ENCODE measurements around the gene LMNA.

LMNA gene

GRCh38 chr1:156157966-156158365, 43.5 kb downstream of the LMNA start:
- DNase-seq (ENCODE audit: low read depth): no peak
- no peak for TF ChIP-seq CTCF (conservative IDR thresholded peaks at IDR 0.05; ENCODE audit: control insufficient read depth, insufficient read depth, low read depth, low read length)
- no peak overlapping the region for H3K4me3 ChIP-seq (ENCODE audit: control insufficient read depth, low read depth, low read length)

GRCh38 chr1:156160000-156160742, 45.7 kb downstream of the LMNA start:
- TF ChIP-seq CTCF (conservative IDR thresholded peaks at IDR 0.05; ENCODE audit: control insufficient read depth, insufficient read depth, low read depth, low read length): no peak
- no peak for DNase-seq (ENCODE audit: low read depth)
- H3K4me3 ChIP-seq (ENCODE audit: control insufficient read depth, low read depth, low read length): peak overlapping the region; percentile 24

- no peak for TF ChIP-seq CTCF (conservative IDR thresholded peaks at IDR 0.05; ENCODE audit: control insufficient read depth, insufficient read depth, low read depth, low read length)
- peak; percentile 58 for DNase-seq (ENCODE audit: low read depth)
- peak overlapping the region; percentile 24 for H3K4me3 ChIP-seq (ENCODE audit: control insufficient read depth, low read depth, low read length)
Observed at GRCh38 chr1:156160743-156161171, 46.2 kb downstream of the LMNA start.

GRCh38 chr1:156162430-156163037, 48.0 kb downstream of the LMNA start:
- H3K4me3 ChIP-seq (ENCODE audit: control insufficient read depth, low read depth, low read length): no peak overlapping the region
- no peak for TF ChIP-seq CTCF (conservative IDR thresholded peaks at IDR 0.05; ENCODE audit: control insufficient read depth, insufficient read depth, low read depth, low read length)
- DNase-seq (ENCODE audit: low read depth): no peak

- no peak for TF ChIP-seq CTCF (conservative IDR thresholded peaks at IDR 0.05; ENCODE audit: control insufficient read depth, insufficient read depth, low read depth, low read length)
- no peak for DNase-seq (ENCODE audit: low read depth)
- no peak overlapping the region for H3K4me3 ChIP-seq (ENCODE audit: control insufficient read depth, low read depth, low read length)
Observed at GRCh38 chr1:156163712-156164111, 49.2 kb downstream of the LMNA start.

- no peak for TF ChIP-seq CTCF (conservative IDR thresholded peaks at IDR 0.05; ENCODE audit: control insufficient read depth, insufficient read depth, low read depth, low read length)
- H3K4me3 ChIP-seq (ENCODE audit: control insufficient read depth, low read depth, low read length): no peak overlapping the region
- no peak for DNase-seq (ENCODE audit: low read depth)
Observed at GRCh38 chr1:156164125-156164831, 49.8 kb downstream of the LMNA start.

Data from fibroblast of mammary gland (primary cell).